Urothelium cell line (cell line): ENCODE results near the gene VAT1.
A peak's percentile ranks its signal among the peaks of the same experiment; 100 is the strongest.
"Not testable (repeated sequence)": the region's sequence is repeated elsewhere in the genome, so short reads cannot be mapped to it uniquely, and the experiment has no call there.

Experiments
- DNase-seq: peaks from one replicate; pipeline ENCODE4 v3.0.0; 2011; ENCODE audit warnings: low spot score, mixed read lengths
- FAIRE-seq: peaks from 2 replicates; lab custom pipeline; 2011; peaks lifted over from hg19 to GRCh38; lab: Jason Lieb, UNC

Gene VAT1

GRCh38 chr17:43010667-43011308 is 11.4 kb downstream of the VAT1 start:
- DNase-seq, result peak; percentile 33
- FAIRE-seq, result no peak

- no peak for DNase-seq
- FAIRE-seq, result no peak
These were observed 15.3 kb downstream of the VAT1 start, which contains the start of gene IFI35 for GRCh38 chr17:43006639-43007551. TSS of gene IFI35 (plus strand) at chr17:43006784. CDS start at chr17:43006948, 164 bp downstream.

DNA sequence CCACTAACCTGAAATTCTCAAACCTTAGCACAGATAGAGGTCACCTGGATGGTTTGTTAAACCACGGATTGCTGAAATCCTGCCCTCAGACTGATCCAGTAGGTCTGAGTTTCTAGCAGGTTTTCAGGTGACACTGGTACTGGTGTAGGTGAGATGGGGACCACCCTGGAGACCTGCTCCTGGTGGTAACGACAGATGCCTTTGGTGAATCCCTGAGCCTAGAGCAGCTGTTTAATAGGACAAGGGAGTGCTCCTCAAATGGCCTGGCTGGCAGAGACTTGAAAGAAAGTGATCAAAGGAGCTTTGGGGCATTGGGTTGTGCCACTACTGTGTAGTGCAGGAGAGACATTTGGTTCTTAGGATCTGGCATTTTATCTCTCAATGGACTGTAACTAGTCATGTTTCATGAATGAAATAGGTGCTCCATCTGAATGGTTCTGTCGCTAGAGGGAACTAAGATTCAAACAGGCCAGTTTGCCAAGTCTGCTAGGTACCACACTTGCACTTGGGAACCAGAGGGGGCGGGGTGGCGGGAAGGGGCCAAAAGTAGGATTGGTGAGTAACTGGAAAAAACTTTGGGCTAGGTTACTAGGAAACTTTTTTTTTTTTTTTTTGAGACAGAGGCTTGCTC is 18.5 kb downstream of the VAT1 start:
- FAIRE-seq (no peak), DNase-seq (peak; percentile 76)

DNA sequence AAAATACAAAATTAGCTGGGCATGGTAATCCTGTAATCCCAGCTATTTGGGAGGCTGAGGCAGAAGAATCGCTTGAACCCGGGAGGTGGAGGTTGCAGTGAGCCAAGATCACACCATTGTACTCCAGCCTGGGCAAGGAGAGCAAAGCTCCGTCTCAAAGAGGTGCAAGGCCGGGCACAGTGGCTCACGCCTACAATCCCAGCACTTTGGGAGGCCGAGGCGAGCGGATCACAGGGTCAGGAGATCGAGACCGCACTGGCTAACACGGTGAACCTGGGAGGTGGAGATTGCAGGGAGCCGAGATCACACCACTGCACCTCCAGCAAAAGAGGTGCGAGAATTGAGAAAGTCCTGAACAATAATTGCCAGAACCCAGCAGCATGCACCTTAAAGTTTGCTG is 21.3 kb downstream of the VAT1 start:
- not testable (repeated sequence) for FAIRE-seq, DNase-seq

DNA sequence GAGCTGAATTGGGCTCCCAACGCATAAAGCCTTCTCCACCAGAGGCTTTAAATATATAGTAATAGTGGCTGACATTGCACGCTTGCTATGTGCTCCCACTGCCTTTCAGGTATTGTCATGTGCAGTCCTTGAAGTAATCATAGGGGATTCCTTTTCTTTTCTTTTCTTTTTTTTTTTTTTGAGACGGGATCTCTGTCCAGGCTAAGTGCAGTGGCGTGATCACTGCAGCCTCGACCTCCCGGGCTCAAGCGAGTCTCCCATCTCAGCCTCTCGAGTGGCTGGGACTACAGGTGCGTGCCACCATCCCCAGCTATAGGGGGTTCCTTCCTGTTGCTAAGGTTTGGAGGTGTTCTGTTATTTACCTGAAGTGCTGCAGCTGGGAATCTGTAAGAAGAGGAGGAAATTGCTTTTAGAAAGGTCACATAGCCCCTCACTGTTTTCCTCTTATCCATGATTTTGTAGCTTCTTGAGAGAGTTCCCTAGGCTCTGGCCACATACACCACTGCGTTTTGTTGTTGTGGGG is 23.1 kb downstream of the VAT1 start:
- no peak for DNase-seq
- FAIRE-seq, result no peak

- FAIRE-seq (peak; percentile 35), DNase-seq (peak; percentile 97)
These were observed 23.9 kb downstream of the VAT1 start, which contains the start of gene RPL27 for GRCh38 chr17:42997984-42998938. TSS of gene RPL27 (plus strand) at chr17:42998419. CDS start at chr17:42998751, 332 bp downstream.

DNA sequence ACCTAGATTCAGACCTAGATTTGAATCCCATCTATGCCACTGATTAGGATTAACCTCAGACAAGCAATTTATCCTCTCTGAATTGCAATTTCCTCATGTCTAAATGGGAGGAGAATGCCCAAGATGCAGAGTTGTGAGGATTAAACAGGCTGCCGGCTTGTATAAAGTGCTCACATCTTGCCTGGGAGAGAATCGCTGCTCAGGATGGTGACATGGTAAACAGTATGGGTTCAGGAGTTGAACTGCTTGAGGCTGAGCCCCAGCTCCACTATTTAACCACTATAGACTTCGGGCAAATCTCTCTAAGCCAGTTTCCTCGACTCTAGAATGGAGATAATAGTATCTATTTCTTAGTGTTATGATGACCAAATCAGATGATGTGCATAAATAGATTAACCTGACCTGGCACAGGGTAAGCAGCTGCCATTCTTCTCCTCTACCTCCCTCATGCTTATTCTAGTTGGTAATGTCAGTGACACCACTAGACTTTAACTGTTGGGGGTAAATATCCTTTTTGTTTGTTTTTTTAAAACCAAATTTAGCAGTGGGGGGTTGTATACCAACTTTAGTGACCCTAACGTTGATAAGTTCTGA is 24.7 kb downstream of the VAT1 start:
- FAIRE-seq (no peak), DNase-seq (no peak)

- DNase-seq, result not testable (repeated sequence)
These were observed 28.3 kb downstream of the VAT1 start for GRCh38 chr17:42993913-42994312.

DNA sequence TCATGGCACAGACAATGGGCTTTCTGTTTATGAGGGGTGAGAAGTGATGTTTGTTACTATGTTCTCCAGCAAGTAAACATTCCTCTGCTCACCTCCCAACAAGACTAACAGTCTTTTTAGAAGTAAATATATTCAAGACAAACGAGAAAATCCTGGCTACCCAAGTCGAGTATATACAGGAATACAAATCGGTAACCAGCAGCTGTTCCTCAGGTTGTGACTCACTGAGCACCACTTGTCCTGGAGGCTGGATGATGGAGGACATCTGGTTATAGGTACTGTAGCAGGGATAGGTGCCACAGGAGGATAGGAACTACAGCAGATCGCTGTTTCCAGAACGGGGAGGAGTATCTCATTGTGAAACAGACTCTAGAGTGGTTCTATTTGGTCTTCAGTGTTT is 29.3 kb downstream of the VAT1 start:
- no peak for DNase-seq
- no peak for FAIRE-seq

More at GRCh38 chr17:42993913-42994312, 28.3 kb downstream of the VAT1 start:
- not testable (repeated sequence) for FAIRE-seq

- FAIRE-seq, result no peak
- no peak for DNase-seq
These were observed 30.7 kb downstream of the VAT1 start for GRCh38 chr17:42991471-42991870.

GRCh38 chr17:42989726-42990652 is 32.2 kb downstream of the VAT1 start:
- FAIRE-seq, result no peak
- no peak for DNase-seq

DNA sequence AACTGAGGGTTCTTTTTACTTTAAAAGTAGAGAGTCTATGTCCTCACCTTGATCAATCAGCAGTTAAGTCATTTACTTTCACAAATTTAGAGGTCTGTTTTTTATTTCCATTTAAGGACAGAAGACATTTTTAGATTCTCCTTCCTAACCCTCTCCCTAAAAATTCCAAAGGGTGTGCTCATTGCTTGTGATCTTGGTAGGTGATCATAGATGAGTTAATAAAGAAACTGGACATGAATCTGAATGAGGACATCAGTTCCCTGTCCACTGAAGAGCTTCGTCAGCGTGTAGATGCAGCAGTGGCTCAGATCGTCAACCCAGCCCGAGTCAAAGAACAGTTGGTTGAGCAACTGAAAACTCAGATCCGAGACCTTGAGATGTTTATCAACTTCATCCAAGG is 33.0 kb downstream of the VAT1 start:
- FAIRE-seq (no peak), DNase-seq (no peak)

DNA sequence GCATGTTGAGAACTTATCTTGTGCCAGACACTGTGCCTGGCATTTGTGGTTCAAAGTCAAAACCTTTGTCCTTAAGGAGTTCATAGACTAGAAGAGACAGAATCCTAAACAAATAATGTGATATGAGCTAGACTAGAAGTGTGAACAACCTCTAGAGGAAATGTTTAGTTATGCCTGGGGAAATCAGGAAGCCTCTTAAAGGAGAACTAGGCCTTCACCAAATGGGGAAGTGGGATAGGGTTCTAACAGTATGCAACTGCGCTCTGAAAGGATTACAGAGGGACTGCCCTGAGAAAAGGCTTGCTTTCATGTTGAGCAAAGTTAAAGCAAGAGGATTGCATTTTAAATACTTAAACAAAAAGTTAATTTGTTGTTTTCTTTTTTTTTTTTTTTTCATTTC is 37.0 kb downstream of the VAT1 start:
- DNase-seq, result no peak
- FAIRE-seq, result no peak

- no peak for DNase-seq
- no peak for FAIRE-seq
These were observed 39.9 kb downstream of the VAT1 start for GRCh38 chr17:42982266-42982665.

GRCh38 chr17:42980766-42981397 is 41.3 kb downstream of the VAT1 start:
- FAIRE-seq (no peak), DNase-seq (peak; percentile 57)

DNA sequence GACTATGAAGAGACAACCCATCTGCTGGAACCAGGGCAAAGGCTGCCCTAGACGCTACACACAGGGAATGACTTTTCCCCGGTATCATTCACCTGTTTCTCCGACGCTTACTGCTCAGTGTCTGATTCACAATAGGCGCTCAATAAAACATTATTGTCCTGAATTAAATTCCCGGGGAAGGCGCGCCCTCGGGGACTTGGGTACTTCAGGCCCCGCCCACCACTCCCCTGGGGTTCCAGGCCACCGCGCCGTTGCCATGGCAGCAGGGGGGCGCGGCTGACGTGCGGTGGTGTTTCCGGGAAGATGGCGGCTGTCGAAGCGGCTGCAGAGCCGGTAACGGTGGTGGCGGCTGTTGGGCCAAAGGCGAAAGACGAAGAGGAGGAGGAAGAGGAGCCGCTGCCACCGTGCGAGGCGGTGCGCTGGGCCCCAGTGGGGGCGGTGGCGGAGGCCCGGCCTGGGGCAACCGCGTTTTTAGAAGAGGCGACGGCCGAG is 41.9 kb downstream of the VAT1 start, which contains the start of gene RUNDC1:
Gene RUNDC1 (plus strand): TSS at position 292 of the 492 bp plus-strand sequence. CDS start 12 bp downstream, at position 304.
- DNase-seq (peak; percentile 94), FAIRE-seq (no peak)

GRCh38 chr17:42979511-42980273 is 42.5 kb downstream of the VAT1 start, which contains the start of gene PTGES3L:
TSS of gene PTGES3L (minus strand) at chr17:42980080. CDS start at chr17:42980053, 27 bp downstream.
- DNase-seq, result peak; percentile 71
- FAIRE-seq, result no peak
